Stomach (tissue), 4 donors: ENCODE results near the gene DCAF8L1.
"Not testable (repeated sequence)": the region's sequence is repeated elsewhere in the genome, so short reads cannot be mapped to it uniquely, and the experiment has no call there.

Source experiments
- POLR2A ChIP-seq, 4 donors: fragments of 450-650 bp; IDR thresholded peaks; one replicate each; pipeline ENCODE4 v1.6.1; 2016; ENCODE audit warnings: antibody characterized with exemption in 4 of 4, control low read depth in 2 of 4, mild to moderate bottlenecking in 1 of 4, moderate library complexity in 1 of 4
- TF ChIP-seq, protein P1 (sequence below), 7 experiments: fragments of 450-650 bp in 4 of 7; fragments of 200-600 bp in 3 of 7; sonication (generic) in 3 of 7; IDR thresholded peaks; one replicate each; pipeline ENCODE4 v1.5.1; 2016 to 2019; ENCODE audit warnings: antibody characterized with exemption in 7 of 7, control low read depth in 2 of 7, mild to moderate bottlenecking in 1 of 7

DNA sequence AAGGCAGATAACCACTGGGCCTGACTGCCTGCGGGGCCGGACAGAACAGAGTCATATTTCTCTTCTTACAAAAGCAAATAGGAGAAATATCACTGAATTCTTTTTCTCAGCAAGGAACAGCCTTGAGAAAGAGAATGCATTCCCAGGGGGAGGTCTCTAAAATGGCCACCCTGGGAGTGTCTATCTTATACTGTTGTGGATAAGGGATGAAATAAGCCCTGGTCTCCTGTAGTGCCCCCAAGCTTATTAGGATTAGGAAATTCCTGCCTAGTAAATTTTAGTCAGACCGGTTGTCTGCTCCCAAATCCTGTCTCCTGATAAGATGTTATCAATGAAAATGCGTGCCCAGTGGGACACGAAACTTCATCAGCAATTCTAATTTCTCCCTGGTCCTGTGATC lies 20.8 kb downstream of the DCAF8L1 start:
- TF ChIP-seq POLR2A (IDR thresholded peaks at IDR 0.05), result not testable (repeated sequence)
- TF ChIP-seq, protein P1, sequence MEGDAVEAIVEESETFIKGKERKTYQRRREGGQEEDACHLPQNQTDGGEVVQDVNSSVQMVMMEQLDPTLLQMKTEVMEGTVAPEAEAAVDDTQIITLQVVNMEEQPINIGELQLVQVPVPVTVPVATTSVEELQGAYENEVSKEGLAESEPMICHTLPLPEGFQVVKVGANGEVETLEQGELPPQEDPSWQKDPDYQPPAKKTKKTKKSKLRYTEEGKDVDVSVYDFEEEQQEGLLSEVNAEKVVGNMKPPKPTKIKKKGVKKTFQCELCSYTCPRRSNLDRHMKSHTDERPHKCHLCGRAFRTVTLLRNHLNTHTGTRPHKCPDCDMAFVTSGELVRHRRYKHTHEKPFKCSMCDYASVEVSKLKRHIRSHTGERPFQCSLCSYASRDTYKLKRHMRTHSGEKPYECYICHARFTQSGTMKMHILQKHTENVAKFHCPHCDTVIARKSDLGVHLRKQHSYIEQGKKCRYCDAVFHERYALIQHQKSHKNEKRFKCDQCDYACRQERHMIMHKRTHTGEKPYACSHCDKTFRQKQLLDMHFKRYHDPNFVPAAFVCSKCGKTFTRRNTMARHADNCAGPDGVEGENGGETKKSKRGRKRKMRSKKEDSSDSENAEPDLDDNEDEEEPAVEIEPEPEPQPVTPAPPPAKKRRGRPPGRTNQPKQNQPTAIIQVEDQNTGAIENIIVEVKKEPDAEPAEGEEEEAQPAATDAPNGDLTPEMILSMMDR (IDR thresholded peaks at IDR 0.05), result not testable (repeated sequence)
